Type B pancreatic cell (in vitro differentiated cells): ENCODE results near the gene CSTF2T. TPM values are rescaled to one million over a fixed set of nuclear protein-coding genes. Genes with fewer than 3 reads are reported as not detected.

Source experiments
- DNase-seq: peaks from one replicate; pipeline ENCODE4 v3.0.0; 2021; ENCODE audit warnings: mixed read lengths; ENCODE audit not compliant: unreplicated experiment; ENCODE audit errors: extremely low spot score
- H3K27ac Mint-ChIP-seq: 2 replicates; pipeline ENCODE4 v1.8.0; 2021; ENCODE audit warnings: mild to moderate bottlenecking, mixed read lengths
- H3K27me3 Mint-ChIP-seq: 2 replicates; pipeline ENCODE4 v1.8.0; 2021; ENCODE audit warnings: mixed read lengths
- H3K36me3 Mint-ChIP-seq: 2 replicates; pipeline ENCODE4 v1.8.0; 2021; ENCODE audit warnings: mixed read lengths
- H3K4me1 Mint-ChIP-seq: one replicate; pipeline ENCODE4 v1.8.0; 2021; ENCODE audit warnings: mixed read lengths; ENCODE audit not compliant: unreplicated experiment
- H3K4me3 Mint-ChIP-seq: 2 replicates; pipeline ENCODE4 v1.8.0; 2021; ENCODE audit warnings: mild to moderate bottlenecking, mixed read lengths
- H3K9me3 Mint-ChIP-seq: 2 replicates; pipeline ENCODE4 v1.8.0; 2021; ENCODE audit warnings: mixed read lengths
- total RNA-seq: library from RNA; stranded (reverse); gene quantifications from 2 replicates; pipeline ENCODE4 v1.2.1, GENCODE V29; 2021; ENCODE audit warnings: low replicate concordance
- TF ChIP-seq, protein P1 (sequence below): fragments of 200-600 bp; sonication (generic); conservative IDR thresholded peaks from 2 replicates; pipeline ENCODE4 v1.5.0; 2021; ENCODE audit warnings: antibody characterized with exemption, mild to moderate bottlenecking

Gene CSTF2T
- total RNA-seq, 1 donor from 2014 or later, result 31.6 TPM

DNA sequence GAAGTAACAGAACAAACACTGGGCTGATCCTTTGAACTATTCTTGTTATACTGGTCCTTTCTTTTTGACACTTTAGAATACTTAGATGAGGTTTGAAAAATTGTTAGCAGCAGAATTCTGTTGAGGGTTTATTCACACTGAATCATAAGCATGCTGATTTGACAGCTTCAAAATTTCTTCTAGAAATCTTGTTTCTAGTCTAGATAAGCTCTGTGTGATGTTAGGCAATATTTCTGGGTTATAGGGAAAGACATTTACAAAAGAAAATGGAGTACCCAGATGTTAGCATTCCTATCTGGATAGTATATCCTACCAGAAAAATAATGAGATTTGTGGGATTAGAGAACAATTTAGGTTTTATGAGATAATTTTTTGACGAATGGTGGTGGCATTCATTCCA is 12.1 kb downstream of the CSTF2T start:
- no peaks in the 10 kb centered on the region for H3K36me3 Mint-ChIP-seq
- DNase-seq, result no peak
- TF ChIP-seq, protein P1, sequence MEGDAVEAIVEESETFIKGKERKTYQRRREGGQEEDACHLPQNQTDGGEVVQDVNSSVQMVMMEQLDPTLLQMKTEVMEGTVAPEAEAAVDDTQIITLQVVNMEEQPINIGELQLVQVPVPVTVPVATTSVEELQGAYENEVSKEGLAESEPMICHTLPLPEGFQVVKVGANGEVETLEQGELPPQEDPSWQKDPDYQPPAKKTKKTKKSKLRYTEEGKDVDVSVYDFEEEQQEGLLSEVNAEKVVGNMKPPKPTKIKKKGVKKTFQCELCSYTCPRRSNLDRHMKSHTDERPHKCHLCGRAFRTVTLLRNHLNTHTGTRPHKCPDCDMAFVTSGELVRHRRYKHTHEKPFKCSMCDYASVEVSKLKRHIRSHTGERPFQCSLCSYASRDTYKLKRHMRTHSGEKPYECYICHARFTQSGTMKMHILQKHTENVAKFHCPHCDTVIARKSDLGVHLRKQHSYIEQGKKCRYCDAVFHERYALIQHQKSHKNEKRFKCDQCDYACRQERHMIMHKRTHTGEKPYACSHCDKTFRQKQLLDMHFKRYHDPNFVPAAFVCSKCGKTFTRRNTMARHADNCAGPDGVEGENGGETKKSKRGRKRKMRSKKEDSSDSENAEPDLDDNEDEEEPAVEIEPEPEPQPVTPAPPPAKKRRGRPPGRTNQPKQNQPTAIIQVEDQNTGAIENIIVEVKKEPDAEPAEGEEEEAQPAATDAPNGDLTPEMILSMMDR, result no peak
- no peaks in the 10 kb centered on the region for H3K9me3 Mint-ChIP-seq
- H3K27ac Mint-ChIP-seq, result no peak overlapping the region
- H3K27me3 Mint-ChIP-seq, result no peaks in the 10 kb centered on the region
- no peak overlapping the region for H3K4me3 Mint-ChIP-seq
- H3K4me1 Mint-ChIP-seq, result no peaks in the 10 kb centered on the region

DNA sequence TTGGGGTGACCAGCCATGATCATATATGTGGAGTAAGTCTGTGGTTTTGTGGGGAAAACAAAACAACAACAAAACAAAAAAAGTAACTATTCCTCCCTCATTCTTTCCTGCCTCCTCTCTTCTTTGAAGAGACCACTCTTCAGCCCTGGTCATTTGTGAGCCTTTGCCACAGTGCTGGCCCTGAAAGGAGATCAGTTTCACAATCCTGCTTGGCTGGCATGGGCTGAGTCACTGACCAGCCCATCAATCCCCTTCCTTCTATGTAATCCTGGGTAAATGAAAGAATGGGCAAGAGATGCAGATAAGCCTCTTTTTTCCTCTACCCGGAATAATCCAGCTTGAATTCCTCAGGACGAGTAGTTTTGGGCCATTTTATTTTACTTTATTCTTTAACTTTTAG is 13.6 kb downstream of the CSTF2T start:
- TF ChIP-seq, protein P1, result no peak
- Mint-ChIP-seq H3K27ac (no peak overlapping the region), H3K4me3 (no peak overlapping the region), H3K36me3 (no peaks in the 10 kb centered on the region), H3K4me1 (no peaks in the 10 kb centered on the region), H3K9me3 (no peaks in the 10 kb centered on the region), H3K27me3 (no peaks in the 10 kb centered on the region)
- no peak for DNase-seq

DNA sequence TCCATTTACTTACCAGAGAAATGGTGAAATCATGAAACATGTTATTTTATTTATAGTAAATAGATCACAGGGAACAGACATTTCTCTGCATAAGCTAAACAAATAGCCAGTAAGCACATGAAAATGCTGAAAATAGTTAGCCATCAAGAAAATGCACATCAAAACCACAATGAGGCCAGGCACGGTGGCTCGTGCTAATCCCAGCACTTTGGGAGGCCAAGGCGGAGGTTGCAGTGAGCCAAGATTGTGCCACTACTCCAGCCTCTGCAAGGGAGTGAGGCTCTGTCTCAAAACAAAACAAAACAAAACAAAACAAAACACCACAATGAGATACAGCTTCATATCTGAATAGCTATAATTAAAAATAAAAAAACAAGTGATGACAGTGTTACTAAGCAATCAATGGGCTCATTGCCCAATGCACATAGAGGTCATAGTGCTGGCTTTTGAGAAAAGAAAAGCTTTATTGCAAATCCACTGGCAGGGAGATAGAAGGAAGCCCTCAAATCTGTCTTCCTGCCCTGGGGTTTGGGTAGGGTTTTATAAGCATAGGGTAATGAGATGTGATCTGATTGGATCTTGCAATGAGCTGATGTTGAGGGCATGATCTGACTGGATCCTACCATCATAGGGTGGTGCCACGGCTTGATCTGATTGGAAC is 16.2 kb downstream of the CSTF2T start:
- TF ChIP-seq, protein P1, result no peak
- no peak overlapping the region for H3K27ac Mint-ChIP-seq
- no peaks in the 10 kb centered on the region for H3K36me3 Mint-ChIP-seq
- no peak for DNase-seq
- H3K4me1 Mint-ChIP-seq, result no peaks in the 10 kb centered on the region
- H3K4me3 Mint-ChIP-seq, result no peak overlapping the region
- H3K27me3 Mint-ChIP-seq, result peaks cover 4% of the 10 kb centered on the region
- no peaks in the 10 kb centered on the region for H3K9me3 Mint-ChIP-seq

DNA sequence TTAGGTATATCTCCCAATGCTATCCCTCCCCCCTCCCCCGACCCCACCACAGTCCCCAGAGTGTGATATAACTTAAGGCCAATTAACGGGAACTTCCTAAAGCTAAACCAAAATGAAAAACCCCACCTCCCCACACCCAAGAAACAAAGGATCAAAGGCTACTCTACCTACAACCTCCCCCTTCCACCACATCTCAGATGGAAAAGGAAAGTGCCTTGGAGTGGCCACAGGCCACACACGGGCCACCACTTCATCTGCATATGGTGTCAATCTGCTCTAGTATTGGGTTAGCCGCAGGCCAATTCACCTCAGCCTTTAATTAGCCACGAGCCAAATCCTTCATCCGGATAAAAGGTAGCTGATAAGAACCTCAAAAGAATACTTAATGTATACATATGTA is 19.6 kb downstream of the CSTF2T start:
- no peak overlapping the region for H3K27ac Mint-ChIP-seq
- no peak overlapping the region for H3K4me3 Mint-ChIP-seq
- H3K4me1 Mint-ChIP-seq, result no peaks in the 10 kb centered on the region
- peaks cover 4% of the 10 kb centered on the region for H3K27me3 Mint-ChIP-seq
- no peak for DNase-seq
- no peaks in the 10 kb centered on the region for H3K36me3 Mint-ChIP-seq
- TF ChIP-seq, protein P1, result no peak
- H3K9me3 Mint-ChIP-seq, result no peaks in the 10 kb centered on the region

DNA sequence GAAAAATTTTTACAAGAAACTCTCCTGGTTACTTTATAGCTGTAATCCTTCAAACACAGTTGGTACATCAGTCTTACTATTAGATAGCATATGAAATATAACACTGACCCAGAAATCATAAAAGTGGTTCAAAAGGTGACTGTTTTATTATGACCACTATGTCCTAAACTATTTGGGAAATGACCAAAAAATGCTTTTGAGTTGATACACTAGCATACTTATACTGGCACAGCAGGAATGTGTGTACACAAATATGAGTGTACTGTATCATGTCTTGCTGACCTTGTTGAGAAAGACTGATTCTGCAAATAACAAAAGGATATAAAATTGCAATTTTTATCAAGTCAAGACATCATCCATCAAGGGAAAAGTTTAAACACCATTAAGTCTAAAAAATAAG is 24.3 kb downstream of the CSTF2T start:
- no peak for DNase-seq
- Mint-ChIP-seq H3K9me3 (peaks cover 5% of the 10 kb centered on the region), H3K36me3 (no peaks in the 10 kb centered on the region), H3K27me3 (no peaks in the 10 kb centered on the region), H3K4me1 (no peaks in the 10 kb centered on the region), H3K27ac (no peak overlapping the region), H3K4me3 (no peak overlapping the region)
- TF ChIP-seq, protein P1, result no peak

DNA sequence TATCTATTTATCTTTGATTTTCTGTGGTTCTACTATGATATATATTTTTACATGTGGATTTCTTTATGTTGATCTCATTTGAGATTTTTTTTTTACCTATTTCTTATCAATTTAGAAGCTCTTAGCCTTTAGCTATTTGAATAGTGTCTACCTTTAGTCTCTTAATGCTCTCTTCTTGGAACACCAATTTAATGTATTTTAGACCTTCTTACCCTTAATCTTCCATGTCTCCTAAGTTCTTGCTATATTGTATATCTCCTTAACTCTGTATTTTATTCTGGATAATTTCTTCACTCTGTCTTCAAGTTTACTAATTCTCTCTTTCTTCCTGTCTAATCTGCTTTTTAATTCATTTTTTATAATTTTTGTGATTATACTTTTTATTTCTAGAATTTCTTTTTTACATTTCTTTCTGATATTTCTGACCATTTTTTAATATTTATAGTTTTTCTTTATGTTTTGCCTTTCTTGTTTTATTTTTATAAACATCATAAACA is 27.3 kb downstream of the CSTF2T start:
- TF ChIP-seq, protein P1, result no peak
- no peaks in the 10 kb centered on the region for H3K27me3 Mint-ChIP-seq
- no peaks in the 10 kb centered on the region for H3K36me3 Mint-ChIP-seq
- H3K4me3 Mint-ChIP-seq, result no peak overlapping the region
- H3K9me3 Mint-ChIP-seq, result peaks cover 5% of the 10 kb centered on the region
- DNase-seq, result no peak
- H3K4me1 Mint-ChIP-seq, result peaks cover 7% of the 10 kb centered on the region
- H3K27ac Mint-ChIP-seq, result no peak overlapping the region
